GM19468 (cell line): ENCODE measurements around the gene PLA2G4B.

Source experiments
- ATAC-seq: cut with Tn5 transposase; IDR thresholded peaks from one replicate; pipeline ENCODE4 v1.9.1; 2021; ENCODE audit warnings: mild to moderate bottlenecking, moderate library complexity, moderate number of reproducible peaks; ENCODE audit not compliant: unreplicated experiment; ENCODE audit errors: extremely low read depth

Gene PLA2G4B

GRCh38 chr15:41848631-41849030 is 10.0 kb downstream of the PLA2G4B start:
- ATAC-seq: no peak

GRCh38 chr15:41849204-41849603 is 10.6 kb downstream of the PLA2G4B start:
- ATAC-seq: no peak

GRCh38 chr15:41849861-41850260 is 11.2 kb downstream of the PLA2G4B start:
- no peak for ATAC-seq

GRCh38 chr15:41850482-41851166 is 12.0 kb downstream of the PLA2G4B start:
- ATAC-seq: no peak

- no peak for ATAC-seq
Observed at GRCh38 chr15:41851167-41851523, 12.5 kb downstream of the PLA2G4B start.

- no peak for ATAC-seq
Observed at GRCh38 chr15:41851755-41852370, 13.2 kb downstream of the PLA2G4B start.

GRCh38 chr15:41852736-41853590 is 14.3 kb downstream of the PLA2G4B start:
- ATAC-seq: no peak

GRCh38 chr15:41853831-41854230 is 15.2 kb downstream of the PLA2G4B start:
- no peak for ATAC-seq

- ATAC-seq: no peak
Observed at GRCh38 chr15:41854443-41854842, 15.8 kb downstream of the PLA2G4B start.

- no peak for ATAC-seq
Observed at GRCh38 chr15:41855261-41855961, 16.8 kb downstream of the PLA2G4B start.

GRCh38 chr15:41856262-41856661 is 17.6 kb downstream of the PLA2G4B start:
- ATAC-seq: no peak

GRCh38 chr15:41856716-41857115 is 18.1 kb downstream of the PLA2G4B start:
- ATAC-seq: no peak

- no peak for ATAC-seq
Observed at GRCh38 chr15:41857316-41857715, 18.7 kb downstream of the PLA2G4B start.

GRCh38 chr15:41858756-41859155 is 20.1 kb downstream of the PLA2G4B start:
- ATAC-seq: no peak

GRCh38 chr15:41860049-41860828 is 21.6 kb downstream of the PLA2G4B start:
- no peak for ATAC-seq

GRCh38 chr15:41861736-41862356 is 23.2 kb downstream of the PLA2G4B start:
- ATAC-seq: no peak

- ATAC-seq: no peak
Observed at GRCh38 chr15:41862515-41863116, 24.0 kb downstream of the PLA2G4B start.

- ATAC-seq: no peak
Observed at GRCh38 chr15:41865490-41866055, 26.9 kb downstream of the PLA2G4B start.

- ATAC-seq: no peak
Observed at GRCh38 chr15:41866263-41866703, 27.6 kb downstream of the PLA2G4B start.
